Pons (tissue), 1 donor: ENCODE data around the gene TLK1.

Source experiments
- DNase-seq: peaks from one replicate; pipeline ENCODE4 v3.0.0-alpha.2; 2016; ENCODE audit warnings: low spot score

TLK1 gene

GRCh38 chr2:170966648-170967396, 193.9 kb downstream of the TLK1 start:
- no peak for DNase-seq

DNA sequence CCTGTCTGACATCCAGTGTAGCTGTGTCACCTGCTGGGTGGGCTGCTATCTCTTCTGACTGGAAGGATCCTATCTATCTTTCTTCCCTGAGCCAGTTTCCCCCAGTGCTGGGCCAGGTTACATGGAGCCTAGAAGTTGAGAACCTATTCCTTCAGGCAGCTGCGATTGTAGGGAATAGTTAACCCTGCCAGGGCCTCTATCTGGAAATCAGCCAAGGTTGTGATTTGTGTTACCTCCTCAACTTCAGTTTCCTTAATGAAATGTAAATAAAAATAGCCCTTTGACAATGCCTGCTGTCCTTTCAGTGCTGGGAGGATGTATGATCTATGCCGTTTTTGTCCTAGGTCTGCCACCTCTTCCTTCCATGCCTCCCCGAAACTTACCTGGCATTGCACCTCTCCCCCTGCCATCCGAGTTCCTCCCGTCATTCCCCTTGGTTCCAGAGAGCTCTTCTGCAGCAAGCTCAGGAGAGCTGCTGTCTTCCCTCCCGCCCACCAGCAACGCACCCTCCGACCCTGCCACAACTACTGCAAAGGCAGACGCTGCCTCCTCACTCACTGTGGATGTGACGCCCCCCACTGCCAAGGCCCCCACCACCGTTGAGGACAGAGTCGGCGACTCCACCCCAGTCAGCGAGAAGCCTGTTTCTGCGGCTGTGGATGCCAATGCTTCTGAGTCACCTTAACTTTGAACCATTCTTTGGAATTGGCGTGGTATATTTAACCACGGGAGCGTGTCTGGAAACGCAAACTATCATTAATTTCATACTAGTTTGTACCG, 195.1 kb downstream of the TLK1 start:
- no peak for DNase-seq

GRCh38 chr2:170963386-170963785, 197.3 kb downstream of the TLK1 start:
- DNase-seq, result no peak

DNA sequence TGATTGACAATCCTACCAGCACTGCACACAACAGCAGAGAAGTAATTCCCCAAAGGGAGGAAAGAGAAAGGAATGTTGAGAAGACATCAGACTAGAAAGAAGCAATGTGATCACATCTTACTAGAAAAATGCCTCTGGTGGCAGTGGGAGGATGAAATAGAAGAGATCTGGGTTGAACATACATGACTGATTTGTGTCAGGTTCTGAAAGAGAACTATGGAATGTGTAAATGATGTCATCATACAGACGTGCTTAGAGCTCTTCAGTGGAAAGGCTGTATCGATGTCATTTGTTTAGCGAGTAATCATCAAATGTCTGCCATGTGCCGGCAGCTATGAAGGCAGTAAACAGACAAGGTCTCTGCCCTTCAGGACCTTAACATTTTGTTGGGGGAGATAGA, 206.8 kb downstream of the TLK1 start:
- no peak for DNase-seq

DNA sequence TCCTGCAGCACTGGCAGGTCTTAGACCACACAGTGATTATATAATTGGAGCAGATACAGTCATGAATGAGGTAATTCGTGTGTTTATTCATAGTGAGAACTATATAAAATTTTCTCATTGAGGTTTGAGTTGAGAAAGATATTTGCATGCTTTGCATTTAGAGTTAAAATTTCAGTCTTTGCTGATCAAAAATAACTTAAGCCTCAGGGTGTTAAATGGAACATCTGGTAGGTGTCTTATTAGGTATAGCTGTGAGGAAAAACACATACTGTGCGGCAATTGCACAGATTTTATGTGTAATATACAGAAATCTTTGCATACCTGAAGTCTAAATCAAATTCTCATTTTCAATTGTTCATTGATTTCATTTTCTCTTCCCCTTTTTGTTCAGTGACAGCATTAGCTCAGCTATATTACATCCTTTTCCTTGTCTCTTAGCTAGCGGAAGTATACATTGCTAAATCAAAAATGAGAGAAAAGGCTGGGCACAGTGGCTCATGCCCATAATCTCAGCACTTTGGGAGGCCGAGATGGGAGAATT, 210.4 kb downstream of the TLK1 start:
- no peak for DNase-seq

- DNase-seq, result no peak
Observed at GRCh38 chr2:170949415-170949814, 211.3 kb downstream of the TLK1 start.

GRCh38 chr2:170944545-170944944, 216.1 kb downstream of the TLK1 start:
- no peak for DNase-seq

GRCh38 chr2:170943596-170943995, 217.1 kb downstream of the TLK1 start:
- no peak for DNase-seq

- no peak for DNase-seq
Observed at GRCh38 chr2:170943041-170943440, 217.7 kb downstream of the TLK1 start.

- DNase-seq, result no peak
Observed at GRCh38 chr2:170942615-170943014, 218.1 kb downstream of the TLK1 start.
